A549 (cell line): ENCODE measurements around the gene ATF3. TPM values are rescaled to one million over a fixed set of nuclear protein-coding genes. Genes with fewer than 3 reads are reported as not detected.

Experiments
- ATAC-seq, 2 experiments: fragments of 200-7000 bp in 1 of 2; fragments of >200 bp in 1 of 2; cut with Nextera tagmentation in 1 of 2; cut with Tn5 transposase in 1 of 2; 3 replicates each; pipeline versions ENCODE4 v1.8.0 to v1.9.1; 2018 to 2020; ENCODE audit warnings: mild to moderate bottlenecking in 1 of 2, moderate library complexity in 1 of 2
- CTCF ChIA-PET: fragments of 300-600 bp; sonication (Branson Sonifier 250); formaldehyde crosslinking; extraction: SDS; loops from one replicate; lab custom pipeline; 2021; ENCODE audit warnings: antibody characterized with exemption, inconsistent platforms; lab: Yijun Ruan, JAX
- POLR2A ChIA-PET: fragments of 350-600 bp; formaldehyde crosslinking; extraction: SDS; loops from one replicate; lab custom pipeline; 2021; ENCODE audit warnings: antibody characterized with exemption, inconsistent platforms; lab: Yijun Ruan, JAX
- DNase-seq, 2 experiments: peaks; one replicate each; pipeline versions ENCODE4 v3.0.0 to v3.0.0-alpha.2; 2011 to 2016; ENCODE audit warnings: low read depth in 1 of 2, low spot score in 1 of 2
- FAIRE-seq: peaks from 2 replicates; lab custom pipeline; 2011; peaks lifted over from hg19 to GRCh38; lab: Jason Lieb, UNC
- H3K27ac ChIP-seq, 2 experiments: fragments of >200 bp; sonication (Bioruptor Twin); formaldehyde crosslinking; 3 replicates each; pipeline ENCODE4 v1.5.1; 2016 to 2017
- H3K4me1 ChIP-seq: fragments of >200 bp; sonication (Bioruptor Twin); formaldehyde crosslinking; 3 replicates; pipeline ENCODE4 v1.6.1; 2016
- H3K4me2 ChIP-seq: fragments of >200 bp; sonication (Bioruptor Twin); formaldehyde crosslinking; 3 replicates; pipeline ENCODE4 v1.6.1; 2016
- H3K4me3 ChIP-seq: fragments of >200 bp; sonication (Bioruptor Twin); formaldehyde crosslinking; 3 replicates; pipeline ENCODE4 v1.5.1; 2016
- H3K9me3 ChIP-seq: fragments of >200 bp; sonication (Bioruptor Twin); formaldehyde crosslinking; 3 replicates; pipeline ENCODE4 v1.6.1; 2016
- ATOH8 ChIP-seq: fragments of 250-450 bp; sonication (Bioruptor Pico); IDR thresholded peaks from 2 replicates; pipeline ENCODE4 v1.5.0; 2020; ENCODE audit warnings: low read depth, mild to moderate bottlenecking, moderate library complexity
- CBX2 ChIP-seq: fragments of 200-600 bp; sonication (generic); IDR thresholded peaks from 2 replicates; pipeline ENCODE4 v1.6.1; 2016; ENCODE audit warnings: low read depth, mild to moderate bottlenecking, borderline replicate concordance
- CHD4 ChIP-seq: fragments of 200-600 bp; sonication (generic); IDR thresholded peaks from 2 replicates; pipeline ENCODE4 v1.6.1; 2016; ENCODE audit warnings: antibody characterized with exemption, mild to moderate bottlenecking, borderline replicate concordance
- EHMT2 ChIP-seq: fragments of 200-600 bp; sonication (generic); IDR thresholded peaks from 2 replicates; pipeline ENCODE4 v1.6.1; 2016; ENCODE audit warnings: antibody characterized with exemption, low read depth, mild to moderate bottlenecking, moderate library complexity
- FOSL2 ChIP-seq, 2 experiments: fragments of 450-650 bp in 1 of 2; fragments of >200 bp in 1 of 2; sonication (Bioruptor Twin) in 1 of 2; formaldehyde crosslinking; IDR thresholded peaks; 2 replicates each; pipeline versions ENCODE4 v1.5.0 to v1.6.1; 2016 to 2020; ENCODE audit warnings: mild to moderate bottlenecking in 1 of 2, moderate library complexity in 1 of 2
- KDM1A ChIP-seq: fragments of 200-600 bp; sonication (generic); IDR thresholded peaks from 2 replicates; pipeline ENCODE4 v1.6.1; 2016; ENCODE audit warnings: low read depth, mild to moderate bottlenecking
- MAFK ChIP-seq: fragments of 450-650 bp; IDR thresholded peaks from 2 replicates; pipeline ENCODE4 v1.6.1; 2014; ENCODE audit not compliant: partially characterized antibody
- POLR2A ChIP-seq: IDR thresholded peaks from 2 replicates; pipeline ENCODE4 v1.6.1; 2012; ENCODE audit warnings: mild to moderate bottlenecking, low read length
- RARB ChIP-seq: fragments of 250-450 bp; sonication (Bioruptor Pico); IDR thresholded peaks from 2 replicates; pipeline ENCODE4 v1.8.0; 2021; ENCODE audit warnings: mild to moderate bottlenecking, moderate library complexity
- REST ChIP-seq: fragments of 200-600 bp; sonication (generic); IDR thresholded peaks from 2 replicates; pipeline ENCODE4 v1.6.1; 2016; ENCODE audit warnings: antibody characterized with exemption, mild to moderate bottlenecking, moderate library complexity
- RFX5 ChIP-seq: fragments of 450-650 bp; IDR thresholded peaks from 2 replicates; pipeline ENCODE4 v1.7.1; 2014; ENCODE audit warnings: antibody characterized with exemption, mild to moderate bottlenecking, moderate library complexity
- SMC3 ChIP-seq: fragments of >200 bp; sonication (Bioruptor Twin); formaldehyde crosslinking; IDR thresholded peaks from 3 replicates; pipeline ENCODE4 v1.6.1; 2018; ENCODE audit warnings: inconsistent platforms
- SREBF2 ChIP-seq: fragments of 450-650 bp; IDR thresholded peaks from 2 replicates; pipeline ENCODE4 v1.6.1; 2014; ENCODE audit warnings: mild to moderate bottlenecking, moderate library complexity
- TFCP2L1 ChIP-seq: fragments of 250-450 bp; sonication (Bioruptor Pico); IDR thresholded peaks from 2 replicates; pipeline ENCODE4 v1.5.0; 2021; ENCODE audit warnings: mild to moderate bottlenecking
- USF2 ChIP-seq: fragments of 450-650 bp; IDR thresholded peaks from 2 replicates; pipeline ENCODE4 v1.6.1; 2014; ENCODE audit warnings: antibody characterized with exemption
- ZFP36 ChIP-seq: fragments of 450-650 bp; IDR thresholded peaks from 2 replicates; pipeline ENCODE4 v1.6.1; 2014; ENCODE audit warnings: borderline replicate concordance; ENCODE audit not compliant: partially characterized antibody
- WGBS: methylation state at CpG from one replicate; pipeline ENCODE4 v1.1.6; 2017; ENCODE audit errors: missing lambda C conversion rate; 5-methylcytosine and 5-hydroxymethylcytosine counted together
- polyA plus RNA-seq, 4 experiments: library from polyadenylated mRNA; depleted of rRNA in 3 of 4; stranded (reverse); fragments of >200 nt; fragmentation: RNase III in 1 of 4; extraction: RNeasy Plus Mini Kit Qiagen cat#74134 plus additional on column Dnase treatment in 1 of 4; gene quantifications; 2 replicates in 3 of 4; 3 replicates in 1 of 4; pipeline ENCODE4 v1.2.3, GENCODE V29; 2011 to 2017
- TF ChIP-seq, protein P1 (sequence below): fragments of 150-350 bp; IDR thresholded peaks from 2 replicates; pipeline ENCODE4 v1.6.1; 2014; ENCODE audit warnings: low read depth, mild to moderate bottlenecking, low read length
- TF ChIP-seq, protein P2 (sequence below): fragments of >200 bp; sonication (Bioruptor Twin); formaldehyde crosslinking; IDR thresholded peaks from 3 replicates; pipeline ENCODE4 v1.6.1; 2016

ATF3 gene
- polyA plus RNA-seq, 2 of the 4 experiments (the other 2 are of a cell fraction) = 4.4 to 62.9 TPM

GRCh38 chr1:212609701-212610574 is 1.4 kb downstream of the ATF3 start:
- ATAC-seq (peak in 1 of 2 experiments; percentile 1; a peak in 3 of 6 replicates), DNase-seq (no peak), FAIRE-seq (no peak)
- Histone ChIP-seq H3K27ac (peak overlapping the region; percentile 88 to 93), H3K9me3 (no peaks in the 10 kb centered on the region), H3K4me3 (peak overlapping the region; percentile 90), H3K4me1 (peaks cover 23% of the 10 kb centered on the region; the same call in 2 of the 3 replicates), H3K4me2 (peak overlapping the region; percentile 98)
- TF ChIP-seq USF2 (no peak), ZFP36 (peak; percentile 5), TFCP2L1 (CRISPR knock-in tag) (0 out of 2 replicates have a peak, but pooled peaks have one; percentile 1)
- CTCF ChIA-PET = interaction anchor here (0.6 to 5.8 kb wide), 17 partner anchors 8 to 1696 kb away, joined by 3 to 47 read pairs (median 4); no protein-coding TSS in a partner anchor
- POLR2A ChIA-PET = interaction anchor here (0.6 to 2.1 kb wide), 20 partner anchors 9 to 821 kb away, joined by 3 to 42 read pairs (median 5); no protein-coding TSS in a partner anchor
- WGBS = 40% methylated on average over 20 of the region's 20 CpGs

GRCh38 chr1:212610575-212610967 is 2.0 kb downstream of the ATF3 start:
- Histone ChIP-seq H3K9me3 (no peaks in the 10 kb centered on the region), H3K4me3 (peak overlapping the region; percentile 90; the same call in 2 of the 3 replicates), H3K4me1 (peaks cover 23% of the 10 kb centered on the region; the same call in 2 of the 3 replicates), H3K4me2 (peak overlapping the region; percentile 98), H3K27ac (no peak overlapping the region)
- POLR2A ChIA-PET = interaction anchor here (1.3 kb wide), 1 partner anchor 57 kb away, joined by 6 read pairs; no protein-coding TSS in a partner anchor
- 97% methylated on average over 5 of the region's 5 CpGs for WGBS
- CTCF ChIA-PET = interaction anchor here (1.1 to 5.8 kb wide), 3 partner anchors 20 to 133 kb away, joined by 3 to 47 read pairs (median 4); no protein-coding TSS in a partner anchor
- ATAC-seq (no peak), DNase-seq (no peak), FAIRE-seq (no peak)
- TF ChIP-seq TFCP2L1 (CRISPR knock-in tag) (no peak), RARB (no peak)

- H3K4me2 ChIP-seq = peak overlapping the region; percentile 98; the same call in 2 of the 3 replicates
- no peak for FAIRE-seq
- CTCF ChIA-PET = interaction anchor here (0.5 to 5.8 kb wide), 4 partner anchors 19 to 156 kb away, joined by 3 to 47 read pairs (median 4); no protein-coding TSS in a partner anchor
- TF ChIP-seq CBX2 = no peak
- TF ChIP-seq SREBF2 = no peak
- no peak for TF ChIP-seq SMC3
- TF ChIP-seq RFX5 = no peak
- TF ChIP-seq, protein P1, sequence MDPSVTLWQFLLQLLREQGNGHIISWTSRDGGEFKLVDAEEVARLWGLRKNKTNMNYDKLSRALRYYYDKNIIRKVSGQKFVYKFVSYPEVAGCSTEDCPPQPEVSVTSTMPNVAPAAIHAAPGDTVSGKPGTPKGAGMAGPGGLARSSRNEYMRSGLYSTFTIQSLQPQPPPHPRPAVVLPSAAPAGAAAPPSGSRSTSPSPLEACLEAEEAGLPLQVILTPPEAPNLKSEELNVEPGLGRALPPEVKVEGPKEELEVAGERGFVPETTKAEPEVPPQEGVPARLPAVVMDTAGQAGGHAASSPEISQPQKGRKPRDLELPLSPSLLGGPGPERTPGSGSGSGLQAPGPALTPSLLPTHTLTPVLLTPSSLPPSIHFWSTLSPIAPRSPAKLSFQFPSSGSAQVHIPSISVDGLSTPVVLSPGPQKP = no peak
- TF ChIP-seq EHMT2 = no peak
- TF ChIP-seq, protein P2, sequence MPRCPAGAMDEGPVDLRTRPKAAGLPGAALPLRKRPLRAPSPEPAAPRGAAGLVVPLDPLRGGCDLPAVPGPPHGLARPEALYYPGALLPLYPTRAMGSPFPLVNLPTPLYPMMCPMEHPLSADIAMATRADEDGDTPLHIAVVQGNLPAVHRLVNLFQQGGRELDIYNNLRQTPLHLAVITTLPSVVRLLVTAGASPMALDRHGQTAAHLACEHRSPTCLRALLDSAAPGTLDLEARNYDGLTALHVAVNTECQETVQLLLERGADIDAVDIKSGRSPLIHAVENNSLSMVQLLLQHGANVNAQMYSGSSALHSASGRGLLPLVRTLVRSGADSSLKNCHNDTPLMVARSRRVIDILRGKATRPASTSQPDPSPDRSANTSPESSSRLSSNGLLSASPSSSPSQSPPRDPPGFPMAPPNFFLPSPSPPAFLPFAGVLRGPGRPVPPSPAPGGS = no peak
- no peak for TF ChIP-seq KDM1A
- TF ChIP-seq FOSL2 (IDR thresholded peaks at IDR 0.05) = no peak
- no peak for TF ChIP-seq FOSL2 (CRISPR knock-in tag; IDR thresholded peaks at IDR 0.05)
- peak; percentile 25; the same call in 1 of the 2 replicates for TF ChIP-seq REST
- peak; percentile 94 for TF ChIP-seq MAFK
- no peak for TF ChIP-seq POLR2A
- no peak for TF ChIP-seq CHD4
- TF ChIP-seq ATOH8 = no peak
Observed at GRCh38 chr1:212611000-212611948, 2.7 kb downstream of the ATF3 start.

More at GRCh38 chr1:212611000-212611948, 2.7 kb downstream of the ATF3 start:
- Histone ChIP-seq H3K27ac (no peak overlapping the region), H3K4me3 (peak overlapping the region; percentile 90; the same call in 2 of the 3 replicates), H3K4me1 (peaks cover 22% of the 10 kb centered on the region; the same call in 2 of the 3 replicates), H3K9me3 (no peaks in the 10 kb centered on the region)
- 81% methylated on average over 2 of the region's 2 CpGs for WGBS
- DNase-seq (no peak), ATAC-seq (no peak)
- POLR2A ChIA-PET = no interaction called here
